HUES6 (cell line): ENCODE data around the gene FSTL4.

Source experiments
- H3K27ac ChIP-seq: 2 replicates; pipeline ENCODE4 v1.7.0; 2013; ENCODE audit warnings: low read depth, mild to moderate bottlenecking, low read length, inconsistent platforms
- H3K27me3 ChIP-seq: 2 replicates; pipeline ENCODE4 v1.6.1; 2013; ENCODE audit warnings: low read length; ENCODE audit not compliant: control insufficient read depth, insufficient read depth
- H3K36me3 ChIP-seq: 2 replicates; pipeline ENCODE4 v1.6.1; 2013; ENCODE audit warnings: low read length; ENCODE audit not compliant: control insufficient read depth, insufficient read depth
- H3K4me1 ChIP-seq: 2 replicates; pipeline ENCODE4 v1.6.1; 2013; ENCODE audit warnings: low read length; ENCODE audit not compliant: control insufficient read depth, insufficient read depth
- H3K4me3 ChIP-seq: 2 replicates; pipeline ENCODE4 v1.5.1; 2013; ENCODE audit warnings: low read depth, low read length
- H3K9ac ChIP-seq: one replicate; pipeline ENCODE4 v1.6.1; 2013; ENCODE audit warnings: mild to moderate bottlenecking, low read length
- H3K9me3 ChIP-seq: 2 replicates; pipeline ENCODE4 v1.6.1; 2013; ENCODE audit warnings: low read depth, low read length; ENCODE audit not compliant: control insufficient read depth, insufficient read depth

The FSTL4 gene

DNA sequence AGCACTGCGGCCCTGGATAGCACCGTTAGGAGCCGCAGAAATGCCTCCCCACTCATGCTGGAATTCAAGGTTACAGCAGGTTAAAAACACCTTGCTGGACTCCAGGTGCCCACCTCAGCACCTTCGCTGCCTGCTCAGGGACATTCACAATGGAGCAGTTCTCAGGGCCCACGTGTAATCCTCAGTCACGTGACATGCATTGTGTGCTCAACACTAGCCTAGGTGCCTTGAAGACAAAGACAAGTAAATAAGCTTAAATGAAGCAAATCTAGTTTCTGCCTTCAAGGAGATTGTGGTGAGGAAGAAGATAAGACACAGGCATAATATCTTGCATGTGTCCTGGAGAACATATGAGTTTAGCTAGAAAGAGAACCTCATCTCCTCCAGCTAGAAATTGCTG, 82.1 kb downstream of the FSTL4 start:
- no peaks in the 10 kb centered on the region for H3K27me3 ChIP-seq
- H3K27ac ChIP-seq = no peak overlapping the region
- H3K9ac ChIP-seq = no peak overlapping the region
- 0 out of 2 replicates have a peak, but pooled peaks cover under 1% of the 10 kb centered on the region for H3K4me1 ChIP-seq
- no peaks in the 10 kb centered on the region for H3K36me3 ChIP-seq
- H3K4me3 ChIP-seq = no peak overlapping the region
- H3K9me3 ChIP-seq = no peaks in the 10 kb centered on the region

DNA sequence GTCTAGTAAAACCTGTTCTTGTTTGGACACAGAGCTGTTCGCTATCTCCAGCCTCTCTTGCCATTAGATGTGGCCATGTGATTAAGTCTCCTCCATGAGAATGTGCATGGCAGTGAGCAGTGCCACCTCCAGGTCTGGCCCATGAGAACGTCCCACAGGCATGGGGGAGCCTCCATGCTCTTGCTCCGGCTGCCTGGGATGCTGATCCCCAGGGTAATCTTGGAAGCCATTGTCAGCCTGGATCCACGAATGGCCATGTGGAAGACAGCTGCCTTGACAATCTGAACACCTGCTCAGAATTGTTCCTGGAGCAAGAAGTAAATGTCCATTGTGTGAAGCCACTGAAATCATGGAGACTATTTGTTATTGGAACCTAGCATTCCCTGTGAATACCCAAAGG, 83.5 kb downstream of the FSTL4 start:
- Histone ChIP-seq H3K4me1 (0 out of 2 replicates have a peak, but pooled peaks cover 7% of the 10 kb centered on the region), H3K9ac (no peak overlapping the region), H3K36me3 (no peaks in the 10 kb centered on the region), H3K4me3 (no peak overlapping the region), H3K27me3 (no peaks in the 10 kb centered on the region), H3K9me3 (no peaks in the 10 kb centered on the region), H3K27ac (no peak overlapping the region)

GRCh38 chr5:133527311-133527710, 85.0 kb downstream of the FSTL4 start:
- Histone ChIP-seq H3K4me1 (0 out of 2 replicates have a peak, but pooled peaks cover 7% of the 10 kb centered on the region), H3K4me3 (no peak overlapping the region), H3K36me3 (no peaks in the 10 kb centered on the region), H3K9ac (no peak overlapping the region), H3K27ac (no peak overlapping the region), H3K9me3 (no peaks in the 10 kb centered on the region), H3K27me3 (no peaks in the 10 kb centered on the region)

DNA sequence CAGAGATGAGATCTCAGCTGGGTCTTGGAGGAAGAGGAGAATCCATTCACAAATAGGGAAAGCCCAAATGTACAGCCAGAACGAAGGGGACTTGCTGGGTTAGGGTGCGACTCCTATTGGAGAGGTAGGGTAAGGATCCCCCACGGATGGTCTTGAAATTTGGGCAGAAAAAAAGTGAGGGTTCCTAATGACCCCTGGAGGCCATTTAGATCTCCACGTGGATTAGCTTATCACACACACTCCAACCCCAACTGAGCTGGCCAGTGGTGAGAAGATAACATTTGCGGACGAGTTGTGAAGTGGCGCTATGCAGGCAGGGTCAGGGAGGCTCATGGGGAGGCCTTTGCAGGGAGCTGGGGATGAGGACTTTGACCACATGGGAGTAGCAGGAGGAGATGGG, 86.0 kb downstream of the FSTL4 start:
- no peak overlapping the region for H3K4me3 ChIP-seq
- H3K4me1 ChIP-seq = 0 out of 2 replicates have a peak, but pooled peaks cover 7% of the 10 kb centered on the region
- H3K36me3 ChIP-seq = no peaks in the 10 kb centered on the region
- no peak overlapping the region for H3K27ac ChIP-seq
- H3K9ac ChIP-seq = no peak overlapping the region
- H3K27me3 ChIP-seq = no peaks in the 10 kb centered on the region
- no peaks in the 10 kb centered on the region for H3K9me3 ChIP-seq

GRCh38 chr5:133525126-133525525, 87.2 kb downstream of the FSTL4 start:
- Histone ChIP-seq H3K4me3 (no peak overlapping the region), H3K9ac (no peak overlapping the region), H3K36me3 (no peaks in the 10 kb centered on the region), H3K27ac (no peak overlapping the region), H3K4me1 (0 out of 2 replicates have a peak, but pooled peaks cover 7% of the 10 kb centered on the region), H3K27me3 (no peaks in the 10 kb centered on the region), H3K9me3 (no peaks in the 10 kb centered on the region)

DNA sequence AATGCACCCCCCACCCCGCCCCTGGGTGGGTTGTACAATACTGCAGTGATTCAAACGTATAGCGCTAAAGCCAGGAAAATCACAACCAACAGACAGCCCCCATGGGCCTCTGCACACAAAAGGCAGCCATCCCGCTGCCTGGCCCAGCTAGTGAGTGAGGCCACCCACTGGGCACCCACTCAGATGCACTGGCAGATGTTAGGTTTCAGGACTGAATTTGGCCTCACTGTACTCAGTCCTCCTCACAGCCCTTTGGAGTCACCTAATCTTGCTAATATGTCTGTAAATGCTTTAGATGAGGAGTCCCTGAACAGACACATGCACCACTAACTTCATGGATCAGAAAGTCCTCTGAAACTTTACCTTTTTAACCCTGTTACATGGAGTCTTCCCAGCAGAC, 87.7 kb downstream of the FSTL4 start:
- Histone ChIP-seq H3K9me3 (no peaks in the 10 kb centered on the region), H3K36me3 (no peaks in the 10 kb centered on the region), H3K4me3 (no peak overlapping the region), H3K4me1 (0 out of 2 replicates have a peak, but pooled peaks cover 7% of the 10 kb centered on the region), H3K9ac (no peak overlapping the region), H3K27me3 (no peaks in the 10 kb centered on the region), H3K27ac (no peak overlapping the region)

DNA sequence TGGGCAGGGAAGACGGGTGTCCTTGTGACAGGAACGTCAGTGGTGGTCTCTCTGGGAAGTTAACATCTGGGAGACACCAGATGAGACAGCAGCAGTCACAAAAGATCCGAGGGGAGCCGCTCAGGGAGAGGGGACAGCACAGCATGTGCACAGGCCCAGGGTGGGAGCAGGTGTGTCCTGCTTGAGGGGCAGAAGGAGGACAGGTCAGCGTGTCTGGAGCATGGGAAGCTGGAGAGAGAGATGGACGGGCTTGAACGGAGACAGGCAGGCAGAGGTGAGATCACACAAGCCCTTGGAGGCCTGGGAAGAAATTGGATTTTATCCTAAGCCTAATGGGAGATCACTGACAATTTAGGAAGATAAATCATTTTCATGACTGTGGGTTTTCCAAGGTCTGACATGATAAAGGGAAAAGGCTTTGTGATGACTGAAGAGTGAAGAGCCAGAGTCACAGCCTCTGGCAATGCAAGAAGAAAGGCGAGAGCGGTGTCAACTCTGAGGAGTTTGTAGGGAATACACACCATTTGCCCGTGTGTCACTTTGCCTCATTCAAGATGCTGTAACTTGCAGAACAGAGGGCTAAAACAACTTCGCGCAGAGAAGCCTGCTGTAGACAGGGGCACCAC, 88.3 kb downstream of the FSTL4 start:
- H3K27ac ChIP-seq = no peak overlapping the region
- no peaks in the 10 kb centered on the region for H3K9me3 ChIP-seq
- no peaks in the 10 kb centered on the region for H3K36me3 ChIP-seq
- H3K27me3 ChIP-seq = no peaks in the 10 kb centered on the region
- 0 out of 2 replicates have a peak, but pooled peaks cover 7% of the 10 kb centered on the region for H3K4me1 ChIP-seq
- no peak overlapping the region for H3K9ac ChIP-seq
- H3K4me3 ChIP-seq = no peak overlapping the region

DNA sequence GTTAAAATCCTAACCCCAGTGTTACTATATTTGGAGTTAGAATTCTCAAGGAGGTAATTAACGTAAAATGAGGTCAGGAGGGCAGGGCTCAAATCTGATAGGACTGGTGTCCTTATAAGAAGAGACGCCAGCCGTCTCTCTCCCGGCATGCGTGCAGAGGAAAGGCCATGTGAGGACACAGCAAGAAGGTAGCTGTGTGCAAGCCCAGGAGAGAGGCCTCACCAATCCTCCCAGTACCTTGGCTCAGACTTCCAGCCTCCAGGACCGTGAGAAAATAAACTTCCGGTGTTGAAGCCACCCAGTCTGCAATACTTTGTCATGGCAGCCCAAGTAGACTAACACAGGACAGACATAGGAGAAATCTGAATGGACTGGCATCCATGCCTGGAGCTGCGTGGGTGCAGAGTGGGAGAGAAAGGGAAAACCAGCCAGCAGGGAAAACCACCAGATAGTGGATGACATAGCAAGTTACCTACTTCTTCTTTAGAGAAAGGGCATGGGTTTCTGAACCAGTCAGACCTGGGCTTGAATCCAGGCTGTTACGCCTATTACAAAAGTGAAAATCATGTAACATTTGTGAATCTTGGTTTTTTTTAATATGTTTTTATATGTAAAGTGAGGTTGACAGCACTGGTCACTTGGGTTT, 89.2 kb downstream of the FSTL4 start:
- no peak overlapping the region for H3K4me3 ChIP-seq
- H3K4me1 ChIP-seq = 0 out of 2 replicates have a peak, but pooled peaks cover 7% of the 10 kb centered on the region
- no peaks in the 10 kb centered on the region for H3K27me3 ChIP-seq
- H3K9ac ChIP-seq = no peak overlapping the region
- H3K27ac ChIP-seq = no peak overlapping the region
- no peaks in the 10 kb centered on the region for H3K9me3 ChIP-seq
- no peaks in the 10 kb centered on the region for H3K36me3 ChIP-seq

DNA sequence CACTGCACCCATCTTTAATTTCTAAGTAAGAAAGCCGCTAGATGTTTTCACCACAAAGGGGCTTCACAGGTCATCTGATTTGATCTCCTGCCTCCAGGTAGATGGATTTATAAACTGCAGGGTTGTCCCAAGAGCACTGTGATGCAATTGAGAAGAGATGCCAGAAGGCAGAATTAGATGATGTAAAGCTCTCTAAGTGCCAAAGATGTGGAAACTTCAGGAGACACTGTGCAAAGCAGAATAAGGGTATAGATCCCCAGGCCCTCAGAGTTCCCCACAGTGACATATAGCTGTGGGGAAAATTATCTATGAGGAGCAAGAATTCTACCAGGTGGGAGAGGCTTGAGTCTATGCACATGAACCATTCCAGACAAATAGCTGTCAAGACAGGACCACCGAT, 90.5 kb downstream of the FSTL4 start:
- 0 out of 2 replicates have a peak, but pooled peaks cover 7% of the 10 kb centered on the region for H3K4me1 ChIP-seq
- H3K27ac ChIP-seq = no peak overlapping the region
- no peak overlapping the region for H3K4me3 ChIP-seq
- no peaks in the 10 kb centered on the region for H3K27me3 ChIP-seq
- no peaks in the 10 kb centered on the region for H3K9me3 ChIP-seq
- H3K36me3 ChIP-seq = no peaks in the 10 kb centered on the region
- no peak overlapping the region for H3K9ac ChIP-seq

DNA sequence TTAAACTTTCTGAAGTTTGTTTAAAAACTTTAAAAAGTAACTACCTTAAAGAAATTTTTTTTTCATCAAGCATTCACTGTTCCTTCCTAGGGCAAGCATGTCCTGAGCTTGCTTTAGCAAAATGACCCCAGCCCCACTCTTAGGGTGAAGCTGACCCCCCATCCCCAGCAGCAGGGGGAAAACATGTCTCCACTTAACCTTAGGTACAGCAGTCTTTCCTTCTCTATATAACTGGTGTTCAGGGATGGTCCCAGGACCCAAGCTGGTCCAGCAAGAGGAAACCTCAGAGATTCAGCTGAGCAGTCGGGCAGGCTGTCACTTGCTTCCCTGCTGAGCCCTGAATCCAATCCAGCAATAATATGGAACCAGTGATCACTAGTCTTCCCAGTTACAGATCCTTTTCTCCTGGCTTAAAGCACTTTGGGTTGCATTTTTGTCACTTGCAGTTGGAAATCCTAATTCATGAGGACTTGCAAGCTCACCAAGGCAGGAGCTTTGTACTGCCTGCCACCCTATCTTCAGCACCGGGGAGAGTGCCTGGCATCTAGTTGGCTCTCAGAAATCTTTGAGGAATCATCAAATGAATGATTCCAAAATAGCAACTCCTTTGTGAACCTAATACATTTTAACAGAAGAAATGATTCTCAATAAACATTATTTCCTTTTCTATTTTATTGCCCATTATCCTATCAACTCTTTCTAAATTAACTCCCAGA, 91.2 kb downstream of the FSTL4 start:
- H3K27ac ChIP-seq = no peak overlapping the region
- no peaks in the 10 kb centered on the region for H3K9me3 ChIP-seq
- H3K36me3 ChIP-seq = no peaks in the 10 kb centered on the region
- H3K27me3 ChIP-seq = no peaks in the 10 kb centered on the region
- H3K4me1 ChIP-seq = 0 out of 2 replicates have a peak, but pooled peaks cover 7% of the 10 kb centered on the region
- H3K9ac ChIP-seq = no peak overlapping the region
- H3K4me3 ChIP-seq = no peak overlapping the region

- H3K4me3 ChIP-seq = no peak overlapping the region
- H3K9ac ChIP-seq = no peak overlapping the region
- H3K9me3 ChIP-seq = no peaks in the 10 kb centered on the region
- H3K27me3 ChIP-seq = no peaks in the 10 kb centered on the region
- H3K27ac ChIP-seq = no peak overlapping the region
- H3K4me1 ChIP-seq = 0 out of 2 replicates have a peak, but pooled peaks cover 4% of the 10 kb centered on the region
- H3K36me3 ChIP-seq = no peaks in the 10 kb centered on the region
Observed at GRCh38 chr5:133520062-133520461, 92.3 kb downstream of the FSTL4 start.
